HEK293 (cell line): ENCODE results near the gene TMEM212.

Source experiments
- SETDB1 ChIP-seq: IDR thresholded peaks from one replicate; pipeline ENCODE4 v1.6.1; 2017; ENCODE audit warnings: mild to moderate bottlenecking, low read length, moderate library complexity, mixed read lengths; ENCODE audit not compliant: insufficient read length
- YY2 ChIP-seq: fragments of 450-650 bp; formaldehyde crosslinking; IDR thresholded peaks from 2 replicates; pipeline ENCODE4 v1.5.1; 2016; ENCODE audit warnings: missing biosample characterization, missing genetic modification characterization
- ZNF133 ChIP-seq: fragments of 450-650 bp; formaldehyde crosslinking; IDR thresholded peaks from 2 replicates; pipeline ENCODE4 v1.5.1; 2016; ENCODE audit warnings: missing biosample characterization, missing genetic modification characterization
- ZNF16 ChIP-seq: fragments of 450-650 bp; formaldehyde crosslinking; IDR thresholded peaks from 2 replicates; pipeline ENCODE4 v1.5.1; 2016; ENCODE audit warnings: low read depth, missing biosample characterization, missing genetic modification characterization
- ZNF266 ChIP-seq: fragments of 450-650 bp; formaldehyde crosslinking; IDR thresholded peaks from 2 replicates; pipeline ENCODE4 v1.5.1; 2016; ENCODE audit warnings: missing biosample characterization, missing genetic modification characterization, low read depth
- ZNF629 ChIP-seq: fragments of 450-650 bp; formaldehyde crosslinking; IDR thresholded peaks from 2 replicates; pipeline ENCODE4 v1.5.1; 2017; ENCODE audit warnings: missing biosample characterization, missing genetic modification characterization
- ZNF664 ChIP-seq: fragments of 450-650 bp; formaldehyde crosslinking; IDR thresholded peaks from 2 replicates; pipeline ENCODE4 v1.5.1; 2016; ENCODE audit warnings: missing biosample characterization, missing genetic modification characterization
- ZNF747 ChIP-seq: fragments of 450-650 bp; formaldehyde crosslinking; IDR thresholded peaks from 2 replicates; pipeline ENCODE4 v1.5.1; 2016; ENCODE audit warnings: missing biosample characterization, missing genetic modification characterization
- ZNF768 ChIP-seq: fragments of 450-650 bp; formaldehyde crosslinking; IDR thresholded peaks from 2 replicates; pipeline ENCODE4 v1.5.1; 2018; ENCODE audit warnings: missing biosample characterization, mild to moderate bottlenecking, missing genetic modification characterization
- TF ChIP-seq, protein P1 (sequence below): fragments of 450-650 bp; formaldehyde crosslinking; IDR thresholded peaks from 2 replicates; pipeline ENCODE4 v1.5.1; 2016; ENCODE audit warnings: missing biosample characterization, missing genetic modification characterization
- TF ChIP-seq, protein P2 (sequence below): fragments of 450-650 bp; formaldehyde crosslinking; IDR thresholded peaks from 2 replicates; pipeline ENCODE4 v1.5.1; 2017; ENCODE audit warnings: missing biosample characterization, mild to moderate bottlenecking, missing genetic modification characterization, moderate library complexity

DNA sequence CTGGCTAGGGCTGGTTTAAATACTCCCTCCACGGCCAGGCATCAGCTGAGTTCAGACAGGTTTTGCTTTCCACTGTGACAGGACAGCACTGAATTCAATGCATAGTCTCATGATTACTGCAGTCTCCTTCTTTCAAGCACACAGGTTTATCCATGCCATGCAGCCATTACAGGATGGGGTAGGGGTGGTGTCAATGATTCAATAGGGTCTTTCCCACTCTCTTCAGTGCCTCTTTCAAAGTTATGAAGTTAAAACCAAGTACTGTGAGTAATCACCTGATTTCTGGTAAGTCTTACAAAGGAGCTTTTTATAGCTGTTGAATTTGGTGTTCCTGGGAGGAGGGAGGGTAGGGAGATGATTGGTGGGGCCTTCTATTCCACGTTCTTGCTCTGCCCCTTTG is 47.2 kb downstream of the TMEM212 start:
- TF ChIP-seq ZNF768 (tag by site-specific recombination) (no peak), SETDB1 (no peak), ZNF16 (tag by site-specific recombination) (no peak), ZNF133 (no peak), ZNF629 (tag by site-specific recombination) (no peak), ZNF266 (tag by site-specific recombination) (no peak), ZNF664 (tag by site-specific recombination) (no peak), ZNF747 (tag by site-specific recombination) (no peak), YY2 (tag by site-specific recombination) (no peak)
- TF ChIP-seq, protein P1, sequence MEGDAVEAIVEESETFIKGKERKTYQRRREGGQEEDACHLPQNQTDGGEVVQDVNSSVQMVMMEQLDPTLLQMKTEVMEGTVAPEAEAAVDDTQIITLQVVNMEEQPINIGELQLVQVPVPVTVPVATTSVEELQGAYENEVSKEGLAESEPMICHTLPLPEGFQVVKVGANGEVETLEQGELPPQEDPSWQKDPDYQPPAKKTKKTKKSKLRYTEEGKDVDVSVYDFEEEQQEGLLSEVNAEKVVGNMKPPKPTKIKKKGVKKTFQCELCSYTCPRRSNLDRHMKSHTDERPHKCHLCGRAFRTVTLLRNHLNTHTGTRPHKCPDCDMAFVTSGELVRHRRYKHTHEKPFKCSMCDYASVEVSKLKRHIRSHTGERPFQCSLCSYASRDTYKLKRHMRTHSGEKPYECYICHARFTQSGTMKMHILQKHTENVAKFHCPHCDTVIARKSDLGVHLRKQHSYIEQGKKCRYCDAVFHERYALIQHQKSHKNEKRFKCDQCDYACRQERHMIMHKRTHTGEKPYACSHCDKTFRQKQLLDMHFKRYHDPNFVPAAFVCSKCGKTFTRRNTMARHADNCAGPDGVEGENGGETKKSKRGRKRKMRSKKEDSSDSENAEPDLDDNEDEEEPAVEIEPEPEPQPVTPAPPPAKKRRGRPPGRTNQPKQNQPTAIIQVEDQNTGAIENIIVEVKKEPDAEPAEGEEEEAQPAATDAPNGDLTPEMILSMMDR (tag by site-specific recombination): no peak
- TF ChIP-seq, protein P2, sequence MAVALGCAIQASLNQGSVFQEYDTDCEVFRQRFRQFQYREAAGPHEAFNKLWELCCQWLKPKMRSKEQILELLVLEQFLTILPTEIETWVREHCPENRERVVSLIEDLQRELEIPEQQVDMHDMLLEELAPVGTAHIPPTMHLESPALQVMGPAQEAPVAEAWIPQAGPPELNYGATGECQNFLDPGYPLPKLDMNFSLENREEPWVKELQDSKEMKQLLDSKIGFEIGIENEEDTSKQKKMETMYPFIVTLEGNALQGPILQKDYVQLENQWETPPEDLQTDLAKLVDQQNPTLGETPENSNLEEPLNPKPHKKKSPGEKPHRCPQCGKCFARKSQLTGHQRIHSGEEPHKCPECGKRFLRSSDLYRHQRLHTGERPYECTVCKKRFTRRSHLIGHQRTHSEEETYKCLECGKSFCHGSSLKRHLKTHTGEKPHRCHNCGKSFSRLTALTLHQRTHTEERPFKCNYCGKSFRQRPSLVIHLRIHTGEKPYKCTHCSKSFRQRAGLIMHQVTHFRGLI (tag by site-specific recombination): no peak
